GM21723 (cell line): ENCODE data around the gene RIN3.

Source experiments
- ATAC-seq: cut with Tn5 transposase; IDR thresholded peaks from one replicate; pipeline ENCODE4 v1.9.1; 2021; ENCODE audit warnings: mild to moderate bottlenecking, moderate library complexity; ENCODE audit not compliant: unreplicated experiment

The RIN3 gene

GRCh38 chr14:92484132-92484823 is 29.3 kb upstream of the RIN3 start:
- no peak for ATAC-seq

- no peak for ATAC-seq
Measured at GRCh38 chr14:92486881-92487280, 26.7 kb upstream of the RIN3 start.

GRCh38 chr14:92487513-92488133 is 26.0 kb upstream of the RIN3 start:
- no peak for ATAC-seq

GRCh38 chr14:92489394-92490238 is 24.0 kb upstream of the RIN3 start:
- no peak for ATAC-seq

GRCh38 chr14:92490239-92490959 is 23.2 kb upstream of the RIN3 start:
- ATAC-seq: no peak

- no peak for ATAC-seq
Measured at GRCh38 chr14:92491782-92492181, 21.8 kb upstream of the RIN3 start.

- no peak for ATAC-seq
Measured at GRCh38 chr14:92492258-92492657, 21.3 kb upstream of the RIN3 start.

- ATAC-seq: no peak
Measured at GRCh38 chr14:92493024-92493423, 20.6 kb upstream of the RIN3 start.

- no peak for ATAC-seq
Measured at GRCh38 chr14:92493492-92493891, 20.1 kb upstream of the RIN3 start.

GRCh38 chr14:92494512-92494911 is 19.1 kb upstream of the RIN3 start:
- no peak for ATAC-seq

- no peak for ATAC-seq
Measured at GRCh38 chr14:92495027-92495426, 18.6 kb upstream of the RIN3 start.

GRCh38 chr14:92496191-92496857 is 17.3 kb upstream of the RIN3 start:
- ATAC-seq: no peak

- no peak for ATAC-seq
Measured at GRCh38 chr14:92497391-92497790, 16.2 kb upstream of the RIN3 start.

- ATAC-seq: no peak
Measured at GRCh38 chr14:92499234-92499633, 14.3 kb upstream of the RIN3 start.

GRCh38 chr14:92500491-92500941 is 13.1 kb upstream of the RIN3 start:
- no peak for ATAC-seq

GRCh38 chr14:92501891-92502351 is 11.7 kb upstream of the RIN3 start:
- ATAC-seq: no peak

GRCh38 chr14:92502541-92503286 is 10.9 kb upstream of the RIN3 start:
- ATAC-seq: no peak

- no peak for ATAC-seq
Measured at GRCh38 chr14:92503756-92504491, 9.7 kb upstream of the RIN3 start.

GRCh38 chr14:92505826-92506225 is 7.8 kb upstream of the RIN3 start:
- ATAC-seq: no peak
